NCI-H2107 treated with DMSO at 0.1 percent for 48 hours (cell line): ENCODE measurements around the gene NPFFR1.
"Not testable (repeated sequence)": the region's sequence is repeated elsewhere in the genome, so short reads cannot be mapped to it uniquely, and the experiment has no call there.

Source experiments
- DNase-seq: peaks from one replicate; lab custom pipeline; 2025; ENCODE audit not compliant: unreplicated experiment; lab: John Stamatoyannopoulos, UW

The NPFFR1 gene

GRCh38 chr10:70227548-70228320, 56.1 kb downstream of the NPFFR1 start:
- no peak for DNase-seq

GRCh38 chr10:70223728-70224127, 60.1 kb downstream of the NPFFR1 start:
- no peak for DNase-seq

DNA sequence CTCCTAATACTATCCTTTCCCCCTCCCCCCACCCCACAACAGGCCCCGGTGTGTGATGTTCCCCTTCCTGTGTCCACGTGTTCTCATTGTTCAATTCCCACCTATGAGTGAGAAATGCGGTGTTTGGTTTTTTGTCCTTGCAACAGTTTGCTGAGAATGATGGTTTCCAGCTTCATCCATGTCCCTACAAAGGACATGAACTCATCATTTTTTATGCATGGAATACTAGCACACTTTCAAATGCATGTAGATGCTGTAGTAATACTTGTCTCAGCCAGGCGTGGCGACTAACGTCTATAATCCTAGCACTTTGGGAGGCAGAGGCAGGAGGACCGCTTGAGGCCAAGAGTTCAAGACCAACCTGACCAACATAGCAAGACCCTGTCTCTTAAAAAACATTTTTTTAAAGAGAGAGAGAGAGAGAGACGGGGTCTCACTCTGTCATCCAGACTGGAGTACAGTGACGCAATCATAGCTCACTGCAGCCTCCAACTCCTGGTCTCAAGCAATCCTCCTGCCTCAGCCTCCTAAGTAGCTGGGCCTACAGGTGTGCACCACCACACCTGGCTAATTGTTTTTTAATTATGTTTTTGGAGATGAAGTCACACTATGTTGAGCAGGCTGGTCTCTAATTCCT, 60.9 kb downstream of the NPFFR1 start:
- not testable (repeated sequence) for DNase-seq

GRCh38 chr10:70222340-70222794, 61.4 kb downstream of the NPFFR1 start:
- DNase-seq: no peak

DNA sequence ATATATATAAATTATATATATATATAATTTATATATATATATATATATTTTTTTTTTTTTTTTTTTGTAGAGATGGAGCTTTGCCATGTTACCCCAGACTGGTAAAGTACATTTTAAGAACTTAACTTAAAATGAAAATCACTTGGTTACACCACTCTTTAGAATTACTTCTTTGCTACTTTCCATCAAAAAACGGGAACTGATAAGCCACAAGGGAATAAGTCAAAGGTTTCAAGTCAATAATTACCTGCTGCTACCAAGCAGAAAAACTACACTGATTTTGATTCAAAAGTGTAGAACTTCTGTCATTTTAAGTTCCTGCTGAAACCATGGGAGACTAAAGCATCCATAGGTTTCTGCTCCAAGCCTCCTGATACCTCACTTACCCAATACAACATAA, 62.8 kb downstream of the NPFFR1 start:
- no peak for DNase-seq

DNA sequence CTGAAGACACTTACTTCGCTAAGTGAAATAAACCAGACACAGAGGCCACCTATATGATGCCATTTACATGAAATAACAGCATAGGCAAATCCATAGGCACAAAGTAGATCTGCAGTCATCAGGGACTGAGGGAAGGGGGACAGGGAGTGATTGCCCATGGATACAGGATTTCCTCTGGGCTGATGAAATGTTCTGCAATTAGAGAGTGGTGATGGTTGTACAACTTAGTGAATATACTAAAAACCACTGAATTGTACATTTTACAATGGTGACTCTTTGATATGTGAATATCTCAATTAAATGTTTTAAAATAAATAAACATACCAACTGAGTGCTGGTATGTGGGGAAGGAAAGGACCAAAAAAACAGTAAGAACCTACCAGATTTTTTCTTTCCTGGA, 70.9 kb downstream of the NPFFR1 start:
- no peak for DNase-seq

- no peak for DNase-seq
Measured at GRCh38 chr10:70212277-70212676, 71.5 kb downstream of the NPFFR1 start.

- DNase-seq: no peak
Measured at GRCh38 chr10:70206762-70207161, 77.0 kb downstream of the NPFFR1 start.

DNA sequence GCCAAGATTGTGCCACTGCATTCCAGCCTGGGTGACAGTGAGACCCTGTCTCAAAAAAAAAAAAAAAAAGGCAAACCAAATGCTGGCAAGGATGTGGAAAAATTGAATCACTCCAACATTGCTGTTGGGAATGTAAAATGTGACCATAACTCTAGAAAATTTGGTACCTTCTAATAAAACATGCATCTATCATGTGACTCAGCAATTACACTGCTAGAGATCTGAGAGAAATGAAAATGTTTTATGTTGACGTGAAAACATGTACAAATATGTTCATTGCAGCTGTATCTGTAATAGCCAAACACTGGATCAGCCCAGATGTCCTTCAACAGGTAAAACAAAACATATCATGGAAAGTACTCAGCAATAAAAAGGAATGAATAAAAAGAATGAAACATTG, 82.7 kb downstream of the NPFFR1 start:
- no peak for DNase-seq

GRCh38 chr10:70198696-70199466, 84.9 kb downstream of the NPFFR1 start:
- DNase-seq: no peak
